WTC11 (cell line): ENCODE results near the gene SKP1. TPM values are rescaled to one million over a fixed set of nuclear protein-coding genes. Genes with fewer than 3 reads are reported as not detected.

Experiments
- ATAC-seq: fragments of 200-7000 bp; cut with Tn5 transposase; 2 replicates; pipeline ENCODE4 v1.10.0; 2021; ENCODE audit warnings: mild to moderate bottlenecking, moderate library complexity
- CTCF ChIA-PET: fragments of 300-600 bp; sonication (Branson Sonifier 250); formaldehyde crosslinking; loops from one replicate; lab custom pipeline; 2021; ENCODE audit warnings: antibody characterized with exemption; lab: Charles Lee
- POLR2A ChIA-PET: fragments of 350-600 bp; sonication (Branson Sonifier 250); formaldehyde crosslinking; loops from one replicate; lab custom pipeline; 2021; ENCODE audit warnings: antibody characterized with exemption; lab: Charles Lee
- DNase-seq: peaks from one replicate; pipeline ENCODE4 v3.0.0; 2021; ENCODE audit warnings: low spot score
- H3K27ac Mint-ChIP-seq: 2 replicates; pipeline ENCODE4 v1.8.0; 2021; ENCODE audit warnings: mixed read lengths
- H3K27me3 Mint-ChIP-seq: 2 replicates; pipeline ENCODE4 v1.8.0; 2021; ENCODE audit warnings: low read depth, mild to moderate bottlenecking, moderate library complexity, mixed read lengths
- H3K36me3 Mint-ChIP-seq: 2 replicates; pipeline ENCODE4 v1.8.0; 2021; ENCODE audit warnings: mixed read lengths
- H3K4me1 Mint-ChIP-seq: 2 replicates; pipeline ENCODE4 v1.8.0; 2022; ENCODE audit warnings: mixed read lengths
- H3K4me3 Mint-ChIP-seq: 2 replicates; pipeline ENCODE4 v1.8.0; 2021; ENCODE audit warnings: mild to moderate bottlenecking, moderate library complexity, mixed read lengths
- H3K9me3 Mint-ChIP-seq: 2 replicates; pipeline ENCODE4 v1.8.0; 2021; ENCODE audit warnings: mixed read lengths
- AR ChIP-seq: fragments of 250-450 bp; sonication (Bioruptor Pico); IDR thresholded peaks from 2 replicates; pipeline ENCODE4 v1.9.0; 2021; ENCODE audit warnings: mild to moderate bottlenecking
- CBFB ChIP-seq: sonication (generic); formaldehyde crosslinking; IDR thresholded peaks from 2 replicates; pipeline ENCODE4 v1.8.1; 2022; ENCODE audit warnings: mild to moderate bottlenecking, low read depth, missing genetic modification reagents
- CREB1 ChIP-seq: sonication (generic); formaldehyde crosslinking; IDR thresholded peaks from 2 replicates; pipeline ENCODE4 v1.8.0; 2023; ENCODE audit warnings: mild to moderate bottlenecking, missing genetic modification reagents
- ELF4 ChIP-seq: sonication (generic); formaldehyde crosslinking; IDR thresholded peaks from 2 replicates; pipeline ENCODE4 v1.8.1; 2022; ENCODE audit warnings: low read depth, mild to moderate bottlenecking, moderate library complexity, missing genetic modification reagents
- ESRRA ChIP-seq: sonication (generic); formaldehyde crosslinking; IDR thresholded peaks from 2 replicates; pipeline ENCODE4 v1.8.1; 2022; ENCODE audit warnings: mild to moderate bottlenecking, missing genetic modification reagents, borderline replicate concordance
- FOXK1 ChIP-seq: sonication (generic); formaldehyde crosslinking; IDR thresholded peaks from 2 replicates; pipeline ENCODE4 v1.8.0; 2022; ENCODE audit warnings: mild to moderate bottlenecking, moderate library complexity, missing genetic modification reagents
- FOXP1 ChIP-seq: sonication (generic); formaldehyde crosslinking; IDR thresholded peaks from 2 replicates; pipeline ENCODE4 v1.8.0; 2022; ENCODE audit warnings: missing genetic modification reagents, mild to moderate bottlenecking, moderate library complexity, borderline replicate concordance
- GABPB1 ChIP-seq: sonication (generic); formaldehyde crosslinking; IDR thresholded peaks from 2 replicates; pipeline ENCODE4 v1.8.1; 2023; ENCODE audit warnings: mild to moderate bottlenecking, missing genetic modification reagents
- GRHL2 ChIP-seq: fragments of 250-450 bp; sonication (Bioruptor Pico); IDR thresholded peaks from 2 replicates; pipeline ENCODE4 v1.8.0; 2022; ENCODE audit warnings: mild to moderate bottlenecking, moderate library complexity; ENCODE audit not compliant: insufficient replicate concordance, severe bottlenecking
- GTF2I ChIP-seq: fragments of 250-450 bp; sonication (Bioruptor Pico); conservative IDR thresholded peaks from 2 replicates; pipeline ENCODE4 v1.4.0; 2021; ENCODE audit warnings: mild to moderate bottlenecking
- HMGA2 ChIP-seq: fragments of 250-450 bp; sonication (Bioruptor Pico); IDR thresholded peaks from 2 replicates; pipeline ENCODE4 v1.4.0; 2021; ENCODE audit warnings: mild to moderate bottlenecking, moderate library complexity
- HMGXB4 ChIP-seq: sonication (generic); formaldehyde crosslinking; IDR thresholded peaks from 2 replicates; pipeline ENCODE4 v1.8.1; 2023; ENCODE audit warnings: mild to moderate bottlenecking, moderate library complexity, missing genetic modification reagents
- IRF1 ChIP-seq: sonication (generic); formaldehyde crosslinking; IDR thresholded peaks from 2 replicates; pipeline ENCODE4 v1.8.0; 2023; ENCODE audit warnings: missing genetic modification reagents
- IRF2 ChIP-seq: sonication (generic); formaldehyde crosslinking; IDR thresholded peaks from 2 replicates; pipeline ENCODE4 v1.8.0; 2022; ENCODE audit warnings: low read depth, missing genetic modification reagents, borderline replicate concordance
- KAT7 ChIP-seq: sonication (generic); formaldehyde crosslinking; IDR thresholded peaks from 2 replicates; pipeline ENCODE4 v1.8.1; 2023; ENCODE audit warnings: missing genetic modification reagents, mild to moderate bottlenecking, borderline replicate concordance
- NR1H2 ChIP-seq: sonication (generic); formaldehyde crosslinking; IDR thresholded peaks from 2 replicates; pipeline ENCODE4 v1.9.0; 2021; ENCODE audit warnings: mild to moderate bottlenecking, moderate library complexity, missing genetic modification reagents
- PRRX2 ChIP-seq: fragments of 250-450 bp; sonication (Bioruptor Pico); IDR thresholded peaks from 2 replicates; pipeline ENCODE4 v1.8.0; 2021; ENCODE audit warnings: mild to moderate bottlenecking
- SOX15 ChIP-seq: fragments of 250-450 bp; sonication (Bioruptor Pico); IDR thresholded peaks from 2 replicates; pipeline ENCODE4 v1.9.0; 2021; ENCODE audit warnings: mild to moderate bottlenecking
- TEAD4 ChIP-seq: sonication (generic); formaldehyde crosslinking; IDR thresholded peaks from 2 replicates; pipeline ENCODE4 v1.8.0; 2022; ENCODE audit warnings: mild to moderate bottlenecking, missing genetic modification reagents
- TP53 ChIP-seq: sonication (generic); formaldehyde crosslinking; IDR thresholded peaks from 2 replicates; pipeline ENCODE4 v1.8.1; 2023; ENCODE audit warnings: mild to moderate bottlenecking, missing genetic modification reagents
- USF1 ChIP-seq: sonication (generic); formaldehyde crosslinking; IDR thresholded peaks from 2 replicates; pipeline ENCODE4 v1.8.0; 2022; ENCODE audit warnings: mild to moderate bottlenecking, missing genetic modification reagents
- ZBTB21 ChIP-seq: sonication (generic); formaldehyde crosslinking; IDR thresholded peaks from 2 replicates; pipeline ENCODE4 v1.8.1; 2023; ENCODE audit warnings: mild to moderate bottlenecking, missing genetic modification reagents, borderline replicate concordance
- ZNF263 ChIP-seq: sonication (generic); formaldehyde crosslinking; IDR thresholded peaks from 2 replicates; pipeline ENCODE4 v1.8.1; 2022; ENCODE audit warnings: low read depth, mild to moderate bottlenecking, moderate library complexity, missing genetic modification reagents
- total RNA-seq: library from RNA; stranded (reverse); gene quantifications from 3 replicates; pipeline ENCODE4 v1.2.3, GENCODE V29; 2021

The SKP1 gene
- total RNA-seq, 1 experiment from 2014 or later, result 285 TPM

- TF ChIP-seq CREB1, result no peak
- no peak for TF ChIP-seq FOXK1
- no peak for TF ChIP-seq TEAD4
- no peak for TF ChIP-seq IRF1 (CRISPR knock-in tag)
- no peak for TF ChIP-seq PRRX2 (CRISPR knock-in tag)
- TF ChIP-seq ZNF263 (CRISPR knock-in tag), result no peak
- TF ChIP-seq HMGXB4 (CRISPR knock-in tag), result no peak
- no peak for TF ChIP-seq IRF2
- TF ChIP-seq ZBTB21 (CRISPR knock-in tag), result no peak
- no peak for TF ChIP-seq CBFB
Observed at GRCh38 chr5:134106991-134107701, 69.6 kb downstream of the SKP1 start (continued).

- ATAC-seq (no peak), DNase-seq (no peak)
- ChIA-PET POLR2A (no interaction called here), CTCF (no interaction called here)
- Mint-ChIP-seq H3K27me3 (peaks cover 31% of the 10 kb centered on the region), H3K9me3 (no peaks in the 10 kb centered on the region), H3K4me3 (no peak overlapping the region), H3K36me3 (no peaks in the 10 kb centered on the region), H3K27ac (no peak overlapping the region)
- TF ChIP-seq TP53 (CRISPR knock-in tag) (no peak), ESRRA (CRISPR knock-in tag) (no peak), FOXP1 (no peak), KAT7 (CRISPR knock-in tag) (no peak), GRHL2 (CRISPR knock-in tag) (no peak), ELF4 (CRISPR knock-in tag) (no peak), USF1 (CRISPR knock-in tag) (no peak), GABPB1 (CRISPR knock-in tag) (no peak), GTF2I (CRISPR knock-in tag) (no peak), IRF1 (CRISPR knock-in tag) (no peak), AR (CRISPR knock-in tag) (no peak), HMGA2 (no peak), NR1H2 (CRISPR knock-in tag) (no peak), SOX15 (no peak)
- TF ChIP-seq, all 79 proteins: peak for 0
- H3K4me1 Mint-ChIP-seq, result peaks cover 34% of the 10 kb centered on the region
Observed at GRCh38 chr5:134103998-134104654, 72.6 kb downstream of the SKP1 start.
